HG03175 (cell line): ENCODE measurements around the gene NEK10.
A peak's percentile ranks its signal among the peaks of the same experiment; 100 is the strongest.
"Not testable (repeated sequence)": the region's sequence is repeated elsewhere in the genome, so short reads cannot be mapped to it uniquely, and the experiment has no call there.

Experiments
- ATAC-seq: cut with Tn5 transposase; IDR thresholded peaks from one replicate; pipeline ENCODE4 v1.9.1; 2021; ENCODE audit warnings: mild to moderate bottlenecking, moderate library complexity; ENCODE audit not compliant: unreplicated experiment

Gene NEK10

GRCh38 chr3:27354588-27355203 lies 14.5 kb downstream of the NEK10 start:
- ATAC-seq = no peak

- ATAC-seq = no peak
Observed at GRCh38 chr3:27354161-27354560, 15.0 kb downstream of the NEK10 start.

GRCh38 chr3:27353221-27353620 lies 16.0 kb downstream of the NEK10 start:
- no peak for ATAC-seq

GRCh38 chr3:27352047-27352446 lies 17.1 kb downstream of the NEK10 start:
- ATAC-seq = no peak

- ATAC-seq = peak; percentile 40
Observed at GRCh38 chr3:27349832-27350231, 19.4 kb downstream of the NEK10 start.

GRCh38 chr3:27345959-27346865 lies 23.0 kb downstream of the NEK10 start:
- ATAC-seq = no peak

- ATAC-seq = no peak
Observed at GRCh38 chr3:27345493-27345892, 23.7 kb downstream of the NEK10 start.

- no peak for ATAC-seq
Observed at GRCh38 chr3:27345045-27345444, 24.1 kb downstream of the NEK10 start.

- ATAC-seq = no peak
Observed at GRCh38 chr3:27344192-27344591, 25.0 kb downstream of the NEK10 start.

GRCh38 chr3:27342267-27342666 lies 26.9 kb downstream of the NEK10 start:
- ATAC-seq = no peak

GRCh38 chr3:27340534-27340933 lies 28.6 kb downstream of the NEK10 start:
- peak; percentile 76 for ATAC-seq

- no peak for ATAC-seq
Observed at GRCh38 chr3:27335571-27335970, 33.6 kb downstream of the NEK10 start.

GRCh38 chr3:27333843-27334242 lies 35.3 kb downstream of the NEK10 start:
- ATAC-seq = no peak

GRCh38 chr3:27328982-27329762 lies 40.0 kb downstream of the NEK10 start:
- ATAC-seq = not testable (repeated sequence)

GRCh38 chr3:27326629-27327545 lies 42.3 kb downstream of the NEK10 start:
- no peak for ATAC-seq

GRCh38 chr3:27326202-27326601 lies 43.0 kb downstream of the NEK10 start:
- no peak for ATAC-seq

- no peak for ATAC-seq
Observed at GRCh38 chr3:27325419-27325818, 43.8 kb downstream of the NEK10 start.

GRCh38 chr3:27324686-27325085 lies 44.5 kb downstream of the NEK10 start:
- no peak for ATAC-seq

- ATAC-seq = no peak
Observed at GRCh38 chr3:27323087-27323570, 46.1 kb downstream of the NEK10 start.

- no peak for ATAC-seq
Observed at GRCh38 chr3:27322634-27323033, 46.5 kb downstream of the NEK10 start.
